Neural progenitor cell (in vitro differentiated cells): ENCODE measurements around the gene IFNLR1. TPM values are rescaled to one million over a fixed set of nuclear protein-coding genes. Genes with fewer than 3 reads are reported as not detected.

Experiments
- DNase-seq: peaks from one replicate; pipeline ENCODE4 v3.0.0-alpha.2; 2016; ENCODE audit warnings: low spot score
- H2AFZ ChIP-seq: fragments of 200-600 bp; sonication (generic); replicated peaks from 2 replicates; pipeline ENCODE4 v1.6.1; 2016; ENCODE audit warnings: antibody characterized with exemption
- H3F3A ChIP-seq: fragments of 200-600 bp; sonication (generic); 2 replicates; pipeline ENCODE4 v1.6.1; 2016; ENCODE audit warnings: antibody characterized with exemption, low read depth
- H3K27ac ChIP-seq: fragments of 200-600 bp; sonication (generic); 2 replicates; pipeline ENCODE4 v1.5.1; 2016; ENCODE audit warnings: mild to moderate bottlenecking
- H3K27me3 ChIP-seq: fragments of 200-600 bp; sonication (generic); 2 replicates; pipeline ENCODE4 v1.6.1; 2016; ENCODE audit warnings: mild to moderate bottlenecking, moderate library complexity
- H3K36me3 ChIP-seq: fragments of 200-600 bp; sonication (generic); 2 replicates; pipeline ENCODE4 v1.5.1; 2016
- H3K4me1 ChIP-seq: fragments of 200-600 bp; sonication (generic); 2 replicates; pipeline ENCODE4 v1.6.1; 2016; ENCODE audit warnings: mixed run types
- H3K4me2 ChIP-seq: fragments of 200-600 bp; sonication (generic); 2 replicates; pipeline ENCODE4 v1.6.1; 2016
- H3K4me3 ChIP-seq: fragments of 200-600 bp; sonication (generic); 2 replicates; pipeline ENCODE4 v1.5.1; 2016
- H3K79me2 ChIP-seq: fragments of 200-600 bp; sonication (generic); 2 replicates; pipeline ENCODE4 v1.6.1; 2016; ENCODE audit warnings: low read depth
- H3K9ac ChIP-seq: fragments of 200-600 bp; sonication (generic); 2 replicates; pipeline ENCODE4 v1.6.1; 2016
- H3K9me3 ChIP-seq: fragments of 200-600 bp; sonication (generic); 2 replicates; pipeline ENCODE4 v1.5.1; 2016; ENCODE audit warnings: low read depth
- H4K20me1 ChIP-seq: fragments of 200-600 bp; sonication (generic); 2 replicates; pipeline ENCODE4 v1.6.1; 2016; ENCODE audit warnings: low read depth
- H3K27ac Mint-ChIP-seq: 3 replicates; pipeline ENCODE4 v1.8.0; 2021; ENCODE audit warnings: mixed read lengths
- H3K27me3 Mint-ChIP-seq: 2 replicates; pipeline ENCODE4 v1.8.0; 2022; ENCODE audit warnings: low read depth, mild to moderate bottlenecking, inconsistent platforms, moderate library complexity, mixed read lengths; ENCODE audit not compliant: insufficient read depth
- H3K36me3 Mint-ChIP-seq: 3 replicates; pipeline ENCODE4 v1.8.0; 2021; ENCODE audit warnings: mixed read lengths
- H3K4me1 Mint-ChIP-seq: 3 replicates; pipeline ENCODE4 v1.8.0; 2021; ENCODE audit warnings: mixed read lengths
- H3K4me3 Mint-ChIP-seq: 3 replicates; pipeline ENCODE4 v1.8.0; 2021; ENCODE audit warnings: mild to moderate bottlenecking, moderate library complexity, mixed read lengths
- H3K9me3 Mint-ChIP-seq: 3 replicates; pipeline ENCODE4 v1.8.0; 2020; ENCODE audit warnings: mixed read lengths
- EZH2 ChIP-seq: fragments of 200-600 bp; sonication (generic); IDR thresholded peaks from 2 replicates; pipeline ENCODE4 v1.6.1; 2017; ENCODE audit warnings: antibody characterized with exemption, mild to moderate bottlenecking, moderate library complexity
- EZH2phosphoT487 ChIP-seq: fragments of 200-600 bp; sonication (generic); IDR thresholded peaks from 2 replicates; pipeline ENCODE4 v1.6.1; 2017; ENCODE audit warnings: antibody characterized with exemption
- total RNA-seq: library from RNA; depleted of rRNA; stranded (reverse); fragments of >200 nt; gene quantifications from 2 replicates; pipeline ENCODE4 v1.2.3, GENCODE V29; 2015; ENCODE audit warnings: low replicate concordance
- TF ChIP-seq, protein P1 (sequence below): fragments of 200-600 bp; sonication (generic); IDR thresholded peaks from 2 replicates; pipeline ENCODE4 v1.5.1; 2017; ENCODE audit warnings: antibody characterized with exemption, mild to moderate bottlenecking

The IFNLR1 gene
- total RNA-seq, 1 donor from 2014 or later, result 3.3 TPM

GRCh38 chr1:24178407-24178806 lies 8.7 kb downstream of the IFNLR1 start:
- H3K4me3 Mint-ChIP-seq, result no peak overlapping the region
- Histone ChIP-seq H3F3A (no peaks in the 10 kb centered on the region), H3K27ac (no peak overlapping the region), H3K4me3 (no peak overlapping the region), H3K4me2 (no peak overlapping the region), H3K9ac (no peak overlapping the region), H4K20me1 (no peaks in the 10 kb centered on the region), H3K36me3 (no peaks in the 10 kb centered on the region), H3K79me2 (no peaks in the 10 kb centered on the region), H3K9me3 (no peaks in the 10 kb centered on the region), H3K4me1 (no peaks in the 10 kb centered on the region), H2AFZ (no peak overlapping the region), H3K27me3 (no peaks in the 10 kb centered on the region)
- H3K9me3 Mint-ChIP-seq, result no peaks in the 10 kb centered on the region
- TF ChIP-seq, protein P1, sequence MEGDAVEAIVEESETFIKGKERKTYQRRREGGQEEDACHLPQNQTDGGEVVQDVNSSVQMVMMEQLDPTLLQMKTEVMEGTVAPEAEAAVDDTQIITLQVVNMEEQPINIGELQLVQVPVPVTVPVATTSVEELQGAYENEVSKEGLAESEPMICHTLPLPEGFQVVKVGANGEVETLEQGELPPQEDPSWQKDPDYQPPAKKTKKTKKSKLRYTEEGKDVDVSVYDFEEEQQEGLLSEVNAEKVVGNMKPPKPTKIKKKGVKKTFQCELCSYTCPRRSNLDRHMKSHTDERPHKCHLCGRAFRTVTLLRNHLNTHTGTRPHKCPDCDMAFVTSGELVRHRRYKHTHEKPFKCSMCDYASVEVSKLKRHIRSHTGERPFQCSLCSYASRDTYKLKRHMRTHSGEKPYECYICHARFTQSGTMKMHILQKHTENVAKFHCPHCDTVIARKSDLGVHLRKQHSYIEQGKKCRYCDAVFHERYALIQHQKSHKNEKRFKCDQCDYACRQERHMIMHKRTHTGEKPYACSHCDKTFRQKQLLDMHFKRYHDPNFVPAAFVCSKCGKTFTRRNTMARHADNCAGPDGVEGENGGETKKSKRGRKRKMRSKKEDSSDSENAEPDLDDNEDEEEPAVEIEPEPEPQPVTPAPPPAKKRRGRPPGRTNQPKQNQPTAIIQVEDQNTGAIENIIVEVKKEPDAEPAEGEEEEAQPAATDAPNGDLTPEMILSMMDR, result no peak
- TF ChIP-seq EZH2, result no peak
- TF ChIP-seq EZH2phosphoT487, result no peak
- H3K27me3 Mint-ChIP-seq, result peaks cover 10% of the 10 kb centered on the region
- H3K36me3 Mint-ChIP-seq, result no peaks in the 10 kb centered on the region
- no peaks in the 10 kb centered on the region for H3K4me1 Mint-ChIP-seq
- no peak overlapping the region for H3K27ac Mint-ChIP-seq
- DNase-seq, result no peak

DNA sequence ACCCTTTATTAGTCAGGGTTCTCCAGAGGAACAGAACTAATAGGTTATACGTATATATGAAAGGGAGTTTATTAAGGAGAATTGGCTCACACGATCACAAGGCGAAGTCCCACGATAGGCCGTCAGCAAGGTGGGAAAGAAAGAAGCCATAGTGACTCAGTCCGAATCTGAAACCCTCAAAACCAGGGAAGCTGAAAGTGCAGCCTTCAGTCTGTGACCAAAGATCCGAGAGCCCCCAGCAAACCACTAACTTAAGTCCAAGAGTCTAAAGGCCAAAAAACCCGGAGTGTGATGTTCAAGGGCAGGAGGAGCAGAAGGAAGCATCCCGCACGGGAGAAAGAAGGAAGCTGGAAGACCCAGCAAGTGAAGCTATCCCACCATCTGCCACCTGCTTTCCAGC lies 9.9 kb downstream of the IFNLR1 start:
- Mint-ChIP-seq H3K4me3 (no peak overlapping the region), H3K27me3 (peaks cover 10% of the 10 kb centered on the region), H3K9me3 (no peaks in the 10 kb centered on the region), H3K36me3 (no peaks in the 10 kb centered on the region), H3K27ac (no peak overlapping the region), H3K4me1 (no peaks in the 10 kb centered on the region)
- Histone ChIP-seq H3K4me1 (no peaks in the 10 kb centered on the region), H3K9ac (no peak overlapping the region), H3K27me3 (no peaks in the 10 kb centered on the region), H3K9me3 (no peaks in the 10 kb centered on the region), H3K4me2 (no peak overlapping the region), H3F3A (no peaks in the 10 kb centered on the region), H3K79me2 (no peaks in the 10 kb centered on the region), H4K20me1 (no peaks in the 10 kb centered on the region), H3K36me3 (no peaks in the 10 kb centered on the region), H2AFZ (no peak overlapping the region), H3K27ac (no peak overlapping the region), H3K4me3 (no peak overlapping the region)
- no peak for DNase-seq
- no peak for TF ChIP-seq EZH2phosphoT487
- no peak for TF ChIP-seq EZH2
- TF ChIP-seq, protein P1, result no peak

DNA sequence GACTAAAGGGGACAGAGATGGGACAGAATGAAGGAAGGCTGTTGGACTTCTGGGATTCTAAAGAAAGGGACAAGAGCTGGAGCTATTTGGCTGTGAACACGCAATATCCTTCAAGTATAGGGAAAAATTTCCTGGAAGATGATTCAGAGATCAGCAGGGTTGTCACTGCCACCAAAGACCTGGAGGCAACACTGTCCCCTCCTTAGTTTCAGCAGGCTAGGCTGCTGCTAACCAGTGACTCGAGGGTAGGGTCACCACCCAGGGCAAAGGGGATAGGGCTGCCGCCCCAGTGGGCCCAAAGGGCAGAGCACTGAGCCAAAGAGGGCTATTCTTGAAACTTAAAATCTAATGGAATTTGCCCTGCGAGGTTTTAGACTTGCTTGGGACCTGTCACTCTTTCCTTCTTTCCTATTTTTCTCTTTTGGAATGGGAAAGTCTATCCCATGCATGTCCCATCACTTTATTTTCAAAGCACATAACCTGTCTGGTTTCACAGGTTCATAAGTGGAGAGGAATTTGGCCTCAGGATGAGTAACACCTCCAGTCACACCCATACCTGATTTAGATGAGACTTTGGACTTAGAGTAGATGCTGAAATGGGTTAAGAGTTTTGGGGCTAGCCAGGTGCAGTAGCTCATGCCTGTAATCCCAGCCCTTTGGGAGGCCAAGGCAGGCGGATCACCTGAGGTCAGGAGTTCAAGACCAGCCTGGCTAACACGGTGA lies 11.9 kb downstream of the IFNLR1 start:
- Histone ChIP-seq H3K36me3 (no peaks in the 10 kb centered on the region), H3K9ac (no peak overlapping the region), H3K9me3 (no peaks in the 10 kb centered on the region), H3K27me3 (no peaks in the 10 kb centered on the region), H3K4me1 (no peaks in the 10 kb centered on the region), H3K79me2 (no peaks in the 10 kb centered on the region), H3K4me3 (no peak overlapping the region), H4K20me1 (no peaks in the 10 kb centered on the region), H3K27ac (no peak overlapping the region), H2AFZ (no peak overlapping the region), H3F3A (no peaks in the 10 kb centered on the region), H3K4me2 (no peak overlapping the region)
- Mint-ChIP-seq H3K27ac (no peak overlapping the region), H3K27me3 (peaks cover 6% of the 10 kb centered on the region), H3K36me3 (no peaks in the 10 kb centered on the region), H3K4me1 (no peaks in the 10 kb centered on the region), H3K4me3 (no peak overlapping the region), H3K9me3 (no peaks in the 10 kb centered on the region)
- no peak for TF ChIP-seq EZH2
- TF ChIP-seq, protein P1, result no peak
- no peak for TF ChIP-seq EZH2phosphoT487
- DNase-seq, result no peak
